Retinal pigment epithelial cell (primary cell): Measurements from ENCODE around the gene GIPC3.

ENCODE experiments used
- DNase-seq: peaks from one replicate; pipeline ENCODE4 v3.0.0-alpha.2; 2010; ENCODE audit warnings: low read depth
- H3K4me3 ChIP-seq: 2 replicates; pipeline ENCODE4 v1.5.1; 2011; ENCODE audit warnings: mild to moderate bottlenecking, low read length, control low read depth, moderate library complexity
- CTCF ChIP-seq: conservative IDR thresholded peaks from 2 replicates; pipeline ENCODE4 v1.5.1; 2011; ENCODE audit warnings: low read depth, low read length, control low read depth, inconsistent platforms

GIPC3 gene

DNA sequence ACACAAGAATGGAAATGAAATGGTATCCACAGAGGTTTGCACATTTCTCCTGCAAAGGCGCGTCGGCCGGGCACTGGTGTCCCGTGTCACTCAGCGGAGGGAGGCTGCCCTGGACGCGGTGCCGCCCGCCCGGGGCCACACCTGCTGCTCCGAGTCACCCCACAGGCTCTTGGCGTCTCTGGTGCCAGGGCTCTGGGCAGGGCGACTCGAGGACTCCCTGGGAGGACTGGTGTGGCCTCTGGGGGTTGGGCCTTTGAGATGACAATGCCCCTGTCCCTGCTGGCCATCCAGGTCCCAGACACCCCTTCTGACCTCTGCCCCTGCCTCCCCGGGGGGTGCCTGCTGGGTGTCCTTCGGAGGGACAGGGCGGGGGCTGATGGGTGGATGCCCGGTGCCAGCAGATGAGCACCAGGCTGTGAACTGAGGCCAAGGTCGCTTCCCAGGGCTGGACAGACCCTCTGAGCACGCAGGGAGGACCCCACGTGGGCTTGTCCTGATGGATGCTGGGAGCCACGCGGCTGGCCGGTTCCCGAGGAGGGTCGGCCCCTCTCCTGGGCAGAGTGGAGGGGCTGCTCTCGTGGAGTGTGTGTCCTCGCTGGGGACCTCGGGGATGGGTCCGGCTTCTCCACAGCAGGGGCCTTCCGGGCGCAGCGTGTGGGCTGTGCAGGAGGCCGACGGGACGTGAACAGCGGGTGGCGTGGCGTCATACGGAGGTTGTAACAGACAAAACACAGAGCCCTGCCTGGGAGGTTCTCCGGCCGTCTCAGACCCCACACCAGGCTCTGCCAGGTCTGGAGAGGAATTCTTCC, 46.0 kb downstream of the GIPC3 start:
- H3K4me3 ChIP-seq = no peak overlapping the region
- no peak for DNase-seq
- TF ChIP-seq CTCF = no peak

GRCh38 chr19:3632098-3632497, 46.8 kb downstream of the GIPC3 start:
- no peak for DNase-seq
- no peak for TF ChIP-seq CTCF
- H3K4me3 ChIP-seq = no peak overlapping the region

- TF ChIP-seq CTCF = no peak
- H3K4me3 ChIP-seq = no peak overlapping the region
- DNase-seq = no peak
These were observed 47.7 kb downstream of the GIPC3 start for GRCh38 chr19:3632739-3633558.

- DNase-seq = no peak
- H3K4me3 ChIP-seq = no peak overlapping the region
- TF ChIP-seq CTCF = no peak
These were observed 48.3 kb downstream of the GIPC3 start for GRCh38 chr19:3633559-3633988.

GRCh38 chr19:3634496-3635045, 49.3 kb downstream of the GIPC3 start:
- TF ChIP-seq CTCF = no peak
- no peak for DNase-seq
- no peak overlapping the region for H3K4me3 ChIP-seq

DNA sequence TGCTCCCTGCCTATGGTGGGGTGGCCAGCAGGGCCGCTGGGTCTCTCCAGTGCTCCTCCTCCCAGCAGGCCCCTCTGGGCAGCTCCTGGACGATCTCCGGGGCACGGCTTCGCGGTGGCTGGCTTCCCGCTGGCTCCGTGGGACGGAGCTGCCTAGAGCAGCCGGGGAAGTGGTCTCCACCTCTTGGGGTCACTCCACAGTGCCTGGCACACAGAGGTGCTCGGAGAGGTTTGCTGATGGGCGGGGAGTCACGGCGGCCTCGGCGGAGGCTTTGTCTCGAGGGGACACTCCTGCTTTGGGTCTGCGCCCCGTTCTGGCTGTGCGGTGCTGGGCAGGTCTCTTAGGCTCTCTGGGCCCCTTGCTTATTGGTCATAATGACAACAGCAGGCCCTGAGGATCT, 51.2 kb downstream of the GIPC3 start:
- no peak overlapping the region for H3K4me3 ChIP-seq
- TF ChIP-seq CTCF = no peak
- DNase-seq = no peak
